Activated CD4-positive, alpha-beta memory T cell treated with anti-CD3 and anti-CD28 coated beads, Interleukin-2, amount 10 ng/mL, durations not matched to agents 7 days and 5 days (primary cell): ENCODE data around the gene EXOC4. TPM values are rescaled to one million over a fixed set of nuclear protein-coding genes. Genes with fewer than 3 reads are reported as not detected.
"Not testable (repeated sequence)": the region's sequence is repeated elsewhere in the genome, so short reads cannot be mapped to it uniquely, and the experiment has no call there.

Experiments
- CTCF ChIA-PET: fragments of 350-600 bp; sonication (Branson Sonifier 250); formaldehyde crosslinking; loops from one replicate; lab custom pipeline; 2021; ENCODE audit warnings: antibody characterized with exemption, inconsistent platforms; lab: Charles Lee
- POLR2A ChIA-PET: fragments of 350-600 bp; sonication (Branson Sonifier 250); formaldehyde crosslinking; loops from one replicate; lab custom pipeline; 2021; ENCODE audit warnings: antibody characterized with exemption; lab: Charles Lee
- DNase-seq: peaks from one replicate; pipeline ENCODE4 v3.0.0-alpha.2; 2020
- H3K27ac Mint-ChIP-seq: one replicate; pipeline ENCODE4 v1.8.0; 2021; ENCODE audit warnings: mild to moderate bottlenecking, mixed read lengths
- H3K27me3 Mint-ChIP-seq: one replicate; pipeline ENCODE4 v1.8.0; 2021; ENCODE audit warnings: mixed read lengths
- H3K36me3 Mint-ChIP-seq: one replicate; pipeline ENCODE4 v1.8.0; 2021; ENCODE audit warnings: low read depth, mixed read lengths
- H3K4me1 Mint-ChIP-seq: one replicate; pipeline ENCODE4 v1.8.0; 2021; ENCODE audit warnings: mixed read lengths
- H3K4me3 Mint-ChIP-seq: one replicate; pipeline ENCODE4 v1.8.0; 2021; ENCODE audit warnings: mild to moderate bottlenecking, mixed read lengths
- H3K9me3 Mint-ChIP-seq: one replicate; pipeline ENCODE4 v1.8.0; 2021; ENCODE audit warnings: mixed read lengths
- total RNA-seq, 2 experiments: library from RNA; stranded (reverse); gene quantifications; one replicate each; pipeline ENCODE4 v1.2.3, GENCODE V29; 2021

Gene EXOC4
- total RNA-seq, 2 experiments from 2014 or later, result 70.1 to 71.1 TPM

DNA sequence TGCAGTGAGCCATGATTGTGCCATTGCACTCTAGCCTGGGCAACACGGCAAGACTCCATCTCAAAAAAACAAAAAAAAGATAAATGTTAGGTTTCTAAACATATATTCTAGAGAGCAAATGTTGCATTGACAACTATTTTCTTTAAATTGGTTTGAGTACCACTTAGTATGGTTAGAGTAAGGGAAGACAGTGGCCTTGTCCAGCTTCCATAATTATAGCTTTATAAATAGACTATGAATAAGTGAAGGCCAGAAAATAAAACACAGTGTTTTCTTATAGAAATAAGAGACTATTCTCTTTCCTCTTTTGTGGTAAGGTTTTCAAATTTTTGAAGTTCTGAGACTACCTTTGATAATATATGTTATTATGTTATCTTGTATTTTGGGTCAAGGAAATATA lies 50.5 kb downstream of the EXOC4 start:
- peaks cover 27% of the 10 kb centered on the region for H3K36me3 Mint-ChIP-seq
- no peak overlapping the region for H3K4me3 Mint-ChIP-seq
- POLR2A ChIA-PET, result no interaction called here
- CTCF ChIA-PET, result no interaction called here
- DNase-seq, result no peak
- H3K9me3 Mint-ChIP-seq, result no peaks in the 10 kb centered on the region
- H3K4me1 Mint-ChIP-seq, result no peaks in the 10 kb centered on the region
- no peaks in the 10 kb centered on the region for H3K27me3 Mint-ChIP-seq
- H3K27ac Mint-ChIP-seq, result no peak overlapping the region

GRCh38 chr7:133303931-133304330 lies 51.1 kb downstream of the EXOC4 start:
- Mint-ChIP-seq H3K27ac (no peak overlapping the region), H3K27me3 (no peaks in the 10 kb centered on the region), H3K4me1 (no peaks in the 10 kb centered on the region), H3K9me3 (no peaks in the 10 kb centered on the region), H3K36me3 (peaks cover 30% of the 10 kb centered on the region), H3K4me3 (no peak overlapping the region)
- ChIA-PET CTCF (no interaction called here), POLR2A (no interaction called here)
- no peak for DNase-seq

DNA sequence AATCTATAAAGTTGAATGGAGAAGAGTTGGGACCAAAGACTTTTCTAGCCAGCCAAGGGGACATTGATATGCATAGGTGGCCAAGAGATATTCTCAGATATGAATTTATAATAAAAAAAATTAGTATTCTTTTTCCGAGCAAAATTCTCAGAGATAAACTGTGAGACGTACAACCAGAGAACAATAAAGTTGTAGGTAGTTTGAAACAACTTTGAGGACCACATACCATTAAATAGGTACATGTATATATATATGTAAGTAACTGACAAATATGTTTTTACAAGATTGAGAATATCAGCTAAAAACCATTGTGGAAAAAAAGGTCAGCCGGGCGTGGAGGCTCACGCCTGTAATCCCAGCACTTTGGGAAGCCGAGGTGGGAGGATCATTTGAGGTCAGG lies 56.5 kb downstream of the EXOC4 start:
- H3K9me3 Mint-ChIP-seq, result no peaks in the 10 kb centered on the region
- no peak for DNase-seq
- ChIA-PET POLR2A (no interaction called here), CTCF (no interaction called here)
- peaks cover 38% of the 10 kb centered on the region for H3K36me3 Mint-ChIP-seq
- no peaks in the 10 kb centered on the region for H3K27me3 Mint-ChIP-seq
- no peak overlapping the region for H3K27ac Mint-ChIP-seq
- H3K4me3 Mint-ChIP-seq, result no peak overlapping the region
- peaks cover 12% of the 10 kb centered on the region for H3K4me1 Mint-ChIP-seq

- peaks cover 12% of the 10 kb centered on the region for H3K4me1 Mint-ChIP-seq
These were observed 57.5 kb downstream of the EXOC4 start for GRCh38 chr7:133310232-133310862.

GRCh38 chr7:133313575-133313974 lies 60.7 kb downstream of the EXOC4 start:
- POLR2A ChIA-PET, result no interaction called here
- peak; percentile 21 for DNase-seq
- Mint-ChIP-seq H3K27ac (no peak overlapping the region), H3K4me1 (peaks cover 13% of the 10 kb centered on the region), H3K9me3 (no peaks in the 10 kb centered on the region), H3K4me3 (no peak overlapping the region), H3K27me3 (no peaks in the 10 kb centered on the region), H3K36me3 (peaks cover 17% of the 10 kb centered on the region)
- CTCF ChIA-PET, result no interaction called here

More at GRCh38 chr7:133310232-133310862, 57.5 kb downstream of the EXOC4 start:
- Mint-ChIP-seq H3K9me3 (no peaks in the 10 kb centered on the region), H3K4me3 (no peak overlapping the region), H3K27ac (no peak overlapping the region), H3K27me3 (no peaks in the 10 kb centered on the region), H3K36me3 (peaks cover 43% of the 10 kb centered on the region)
- no peak for DNase-seq
- ChIA-PET POLR2A (no interaction called here), CTCF (no interaction called here)

GRCh38 chr7:133314084-133314483 lies 61.2 kb downstream of the EXOC4 start:
- H3K27ac Mint-ChIP-seq, result no peak overlapping the region
- H3K4me3 Mint-ChIP-seq, result no peak overlapping the region
- DNase-seq, result no peak
- H3K27me3 Mint-ChIP-seq, result no peaks in the 10 kb centered on the region
- H3K36me3 Mint-ChIP-seq, result peaks cover 12% of the 10 kb centered on the region
- POLR2A ChIA-PET, result no interaction called here
- CTCF ChIA-PET, result no interaction called here
- H3K4me1 Mint-ChIP-seq, result peaks cover 13% of the 10 kb centered on the region
- no peaks in the 10 kb centered on the region for H3K9me3 Mint-ChIP-seq

GRCh38 chr7:133315332-133316040 lies 62.6 kb downstream of the EXOC4 start:
- Mint-ChIP-seq H3K27ac (no peak overlapping the region), H3K36me3 (peaks cover 20% of the 10 kb centered on the region), H3K27me3 (no peaks in the 10 kb centered on the region), H3K9me3 (peaks cover under 1% of the 10 kb centered on the region), H3K4me3 (no peak overlapping the region), H3K4me1 (peaks cover 13% of the 10 kb centered on the region)
- ChIA-PET CTCF (no interaction called here), POLR2A (no interaction called here)
- no peak for DNase-seq

DNA sequence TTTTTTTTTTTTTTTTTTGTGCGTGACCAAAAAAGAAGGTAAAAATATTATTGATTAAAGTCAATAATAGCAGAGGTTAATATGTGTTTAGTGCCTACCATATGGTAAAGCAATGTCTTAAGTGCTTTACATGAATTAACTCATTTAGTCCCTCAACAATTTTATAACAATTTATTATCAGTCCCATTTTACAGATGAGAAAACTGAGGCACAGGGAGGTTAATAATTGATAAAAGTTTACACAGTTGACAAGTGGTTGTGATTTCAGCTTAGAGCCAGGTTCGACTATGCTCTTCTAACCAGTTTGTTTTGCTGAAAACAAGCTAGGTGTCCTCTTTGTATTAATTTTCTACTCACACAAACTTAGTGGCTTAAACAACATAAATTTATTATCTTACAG lies 67.0 kb downstream of the EXOC4 start:
- POLR2A ChIA-PET, result no interaction called here
- Mint-ChIP-seq H3K4me3 (no peak overlapping the region), H3K4me1 (peaks cover 1% of the 10 kb centered on the region), H3K27me3 (no peaks in the 10 kb centered on the region), H3K9me3 (peaks cover 16% of the 10 kb centered on the region), H3K36me3 (peaks cover 52% of the 10 kb centered on the region), H3K27ac (no peak overlapping the region)
- CTCF ChIA-PET, result interaction anchor here (0.7 kb wide), 1 partner anchor 856 kb away, joined by 3 read pairs; no protein-coding TSS in a partner anchor
- DNase-seq, result no peak

DNA sequence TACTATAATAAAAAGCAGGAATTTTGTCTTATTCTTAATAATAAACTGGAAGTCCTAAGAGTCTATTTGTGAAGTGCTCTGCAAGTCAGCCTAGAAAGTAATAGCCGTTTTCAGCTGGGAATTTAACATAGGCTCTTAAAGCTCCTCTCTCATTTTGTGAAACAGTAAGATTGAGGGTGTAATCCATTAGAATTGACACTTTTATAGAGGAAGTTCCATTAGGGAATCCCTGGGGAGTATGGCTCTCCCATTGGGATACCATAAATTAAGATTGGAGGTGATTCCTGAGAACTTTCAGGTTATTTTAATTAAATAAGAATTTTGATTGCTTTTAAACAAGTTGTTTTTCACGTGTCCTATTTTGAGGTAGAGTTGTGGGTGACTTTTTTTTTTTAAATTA lies 68.0 kb downstream of the EXOC4 start:
- CTCF ChIA-PET, result no interaction called here
- POLR2A ChIA-PET, result no interaction called here

GRCh38 chr7:133321366-133321765 lies 68.5 kb downstream of the EXOC4 start:
- H3K9me3 Mint-ChIP-seq, result peaks cover 24% of the 10 kb centered on the region
- DNase-seq, H3K4me1 Mint-ChIP-seq, H3K27me3 Mint-ChIP-seq, H3K4me3 Mint-ChIP-seq, H3K27ac Mint-ChIP-seq, CTCF ChIA-PET, POLR2A ChIA-PET: not testable (repeated sequence)
- H3K36me3 Mint-ChIP-seq, result peaks cover 61% of the 10 kb centered on the region

More for the DNA sequence above, 68.0 kb downstream of the EXOC4 start:
- Mint-ChIP-seq H3K9me3 (peaks cover 23% of the 10 kb centered on the region), H3K4me1 (peaks cover 1% of the 10 kb centered on the region), H3K4me3 (no peak overlapping the region), H3K27me3 (no peaks in the 10 kb centered on the region), H3K27ac (no peak overlapping the region), H3K36me3 (peaks cover 56% of the 10 kb centered on the region)
- DNase-seq, result no peak

GRCh38 chr7:133326745-133327144 lies 73.9 kb downstream of the EXOC4 start:
- DNase-seq, H3K27me3 Mint-ChIP-seq, POLR2A ChIA-PET, H3K4me1 Mint-ChIP-seq, H3K4me3 Mint-ChIP-seq, H3K27ac Mint-ChIP-seq, CTCF ChIA-PET: not testable (repeated sequence)
- peaks cover 62% of the 10 kb centered on the region for H3K36me3 Mint-ChIP-seq
- peaks cover 26% of the 10 kb centered on the region for H3K9me3 Mint-ChIP-seq

- Mint-ChIP-seq H3K36me3 (peaks cover 49% of the 10 kb centered on the region), H3K9me3 (peaks cover 19% of the 10 kb centered on the region)
- H3K27ac Mint-ChIP-seq, CTCF ChIA-PET, H3K27me3 Mint-ChIP-seq, H3K4me1 Mint-ChIP-seq, POLR2A ChIA-PET, H3K4me3 Mint-ChIP-seq, DNase-seq: not testable (repeated sequence)
These were observed 75.1 kb downstream of the EXOC4 start for GRCh38 chr7:133328021-133328420.

- DNase-seq, result no peak
- H3K4me1 Mint-ChIP-seq, result peaks cover 2% of the 10 kb centered on the region
- ChIA-PET POLR2A (no interaction called here), CTCF (no interaction called here)
- peaks cover 14% of the 10 kb centered on the region for H3K9me3 Mint-ChIP-seq
- H3K27me3 Mint-ChIP-seq, result no peaks in the 10 kb centered on the region
- H3K36me3 Mint-ChIP-seq, result peaks cover 39% of the 10 kb centered on the region
- H3K27ac Mint-ChIP-seq, result no peak overlapping the region
- no peak overlapping the region for H3K4me3 Mint-ChIP-seq
These were observed 77.2 kb downstream of the EXOC4 start for GRCh38 chr7:133330085-133330484.

- Mint-ChIP-seq H3K27ac (no peak overlapping the region), H3K9me3 (peaks cover 14% of the 10 kb centered on the region), H3K27me3 (no peaks in the 10 kb centered on the region), H3K36me3 (peaks cover 37% of the 10 kb centered on the region), H3K4me3 (no peak overlapping the region), H3K4me1 (peaks cover 2% of the 10 kb centered on the region)
- ChIA-PET POLR2A (no interaction called here), CTCF (no interaction called here)
- no peak for DNase-seq
These were observed 79.0 kb downstream of the EXOC4 start for GRCh38 chr7:133331861-133332260.
